WTC11 (cell line): ENCODE results near the gene AK3. TPM values are rescaled to one million over a fixed set of nuclear protein-coding genes. Genes with fewer than 3 reads are reported as not detected.
A peak's percentile ranks its signal among the peaks of the same experiment; 100 is the strongest.

ENCODE experiments used
- ATAC-seq: fragments of 200-7000 bp; cut with Tn5 transposase; 2 replicates; pipeline ENCODE4 v1.10.0; 2021; ENCODE audit warnings: mild to moderate bottlenecking, moderate library complexity
- CTCF ChIA-PET: fragments of 300-600 bp; sonication (Branson Sonifier 250); formaldehyde crosslinking; loops from one replicate; lab custom pipeline; 2021; ENCODE audit warnings: antibody characterized with exemption; lab: Charles Lee
- POLR2A ChIA-PET: fragments of 350-600 bp; sonication (Branson Sonifier 250); formaldehyde crosslinking; loops from one replicate; lab custom pipeline; 2021; ENCODE audit warnings: antibody characterized with exemption; lab: Charles Lee
- DNase-seq: peaks from one replicate; pipeline ENCODE4 v3.0.0; 2021; ENCODE audit warnings: low spot score
- H3K27ac Mint-ChIP-seq: 2 replicates; pipeline ENCODE4 v1.8.0; 2021; ENCODE audit warnings: mixed read lengths
- H3K27me3 Mint-ChIP-seq: 2 replicates; pipeline ENCODE4 v1.8.0; 2021; ENCODE audit warnings: low read depth, mild to moderate bottlenecking, moderate library complexity, mixed read lengths
- H3K36me3 Mint-ChIP-seq: 2 replicates; pipeline ENCODE4 v1.8.0; 2021; ENCODE audit warnings: mixed read lengths
- H3K4me1 Mint-ChIP-seq: 2 replicates; pipeline ENCODE4 v1.8.0; 2022; ENCODE audit warnings: mixed read lengths
- H3K4me3 Mint-ChIP-seq: 2 replicates; pipeline ENCODE4 v1.8.0; 2021; ENCODE audit warnings: mild to moderate bottlenecking, moderate library complexity, mixed read lengths
- H3K9me3 Mint-ChIP-seq: 2 replicates; pipeline ENCODE4 v1.8.0; 2021; ENCODE audit warnings: mixed read lengths
- FOXP4 ChIP-seq: sonication (generic); formaldehyde crosslinking; IDR thresholded peaks from 2 replicates; pipeline ENCODE4 v1.8.0; 2022; ENCODE audit warnings: mild to moderate bottlenecking, missing genetic modification reagents
- IRF1 ChIP-seq: sonication (generic); formaldehyde crosslinking; IDR thresholded peaks from 2 replicates; pipeline ENCODE4 v1.8.0; 2023; ENCODE audit warnings: missing genetic modification reagents
- JUN ChIP-seq: sonication (generic); formaldehyde crosslinking; IDR thresholded peaks from 2 replicates; pipeline ENCODE4 v1.8.0; 2023; ENCODE audit warnings: mild to moderate bottlenecking, missing genetic modification reagents
- NFYB ChIP-seq: sonication (generic); formaldehyde crosslinking; conservative IDR thresholded peaks from 2 replicates; pipeline ENCODE4 v1.8.0; 2022; ENCODE audit warnings: low read depth, missing genetic modification reagents
- PRDM15 ChIP-seq: sonication (generic); formaldehyde crosslinking; IDR thresholded peaks from 2 replicates; pipeline ENCODE4 v1.8.0; 2022; ENCODE audit warnings: missing genetic modification reagents
- SMAD3 ChIP-seq: sonication (generic); formaldehyde crosslinking; IDR thresholded peaks from 2 replicates; pipeline ENCODE4 v1.8.0; 2022; ENCODE audit warnings: missing genetic modification reagents, mild to moderate bottlenecking, borderline replicate concordance
- ZNF425 ChIP-seq: fragments of 250-450 bp; sonication (Bioruptor Pico); conservative IDR thresholded peaks from 2 replicates; pipeline ENCODE4 v1.9.0; 2021; ENCODE audit warnings: mild to moderate bottlenecking
- total RNA-seq: library from RNA; stranded (reverse); gene quantifications from 3 replicates; pipeline ENCODE4 v1.2.3, GENCODE V29; 2021

AK3 gene
- total RNA-seq, 1 experiment from 2014 or later = 28.5 TPM

- ATAC-seq (no peak), DNase-seq (no peak)
- Mint-ChIP-seq H3K27me3 (no peaks in the 10 kb centered on the region), H3K4me1 (no peaks in the 10 kb centered on the region), H3K4me3 (no peak overlapping the region), H3K27ac (no peak overlapping the region), H3K36me3 (peaks cover 42% of the 10 kb centered on the region), H3K9me3 (no peaks in the 10 kb centered on the region)
- CTCF ChIA-PET = interaction anchor here (0.6 kb wide), 1 partner anchor 1767 kb away, joined by 4 read pairs; no protein-coding TSS in a partner anchor
- TF ChIP-seq SMAD3 (CRISPR knock-in tag) (no peak), FOXP4 (CRISPR knock-in tag) (no peak)
- POLR2A ChIA-PET = no interaction called here
Measured at GRCh38 chr9:4721736-4722135, 19.3 kb downstream of the AK3 start.

GRCh38 chr9:4718911-4719310, 22.1 kb downstream of the AK3 start:
- H3K4me1 Mint-ChIP-seq = no peaks in the 10 kb centered on the region
- H3K4me3 Mint-ChIP-seq = no peak overlapping the region
- ChIA-PET CTCF (interaction anchor here (0.6 kb wide), 1 partner anchor 78 kb away, joined by 3 read pairs; no protein-coding TSS in a partner anchor), POLR2A (no interaction called here)
- TF ChIP-seq JUN (CRISPR knock-in tag) = no peak
- TF ChIP-seq NFYB (CRISPR knock-in tag) = no peak
- no peak for TF ChIP-seq IRF1 (CRISPR knock-in tag)
- ATAC-seq (no peak), DNase-seq (no peak)
- peaks cover 52% of the 10 kb centered on the region for H3K36me3 Mint-ChIP-seq
- H3K27me3 Mint-ChIP-seq = no peaks in the 10 kb centered on the region
- H3K27ac Mint-ChIP-seq = peak overlapping the region; percentile 80; the same call in 1 of the 2 replicates
- peaks cover 3% of the 10 kb centered on the region for H3K9me3 Mint-ChIP-seq

GRCh38 chr9:4717815-4718214, 23.2 kb downstream of the AK3 start:
- CTCF ChIA-PET = no interaction called here

GRCh38 chr9:4716163-4716562, 24.8 kb downstream of the AK3 start:
- no peak for ATAC-seq
- TF ChIP-seq ZNF425 = no peak
- CTCF ChIA-PET = no interaction called here
- Mint-ChIP-seq H3K36me3 (peaks cover 49% of the 10 kb centered on the region), H3K9me3 (peaks cover 7% of the 10 kb centered on the region), H3K4me1 (no peaks in the 10 kb centered on the region), H3K4me3 (no peak overlapping the region), H3K27ac (no peak overlapping the region), H3K27me3 (no peaks in the 10 kb centered on the region)
- no peak for DNase-seq
- POLR2A ChIA-PET = no interaction called here

More at GRCh38 chr9:4717815-4718214, 23.2 kb downstream of the AK3 start:
- no peaks in the 10 kb centered on the region for H3K27me3 Mint-ChIP-seq
- no peak for ATAC-seq
- POLR2A ChIA-PET = no interaction called here
- H3K27ac Mint-ChIP-seq = no peak overlapping the region
- TF ChIP-seq PRDM15 (CRISPR knock-in tag) = no peak
- peaks cover 55% of the 10 kb centered on the region for H3K36me3 Mint-ChIP-seq
- no peak overlapping the region for H3K4me3 Mint-ChIP-seq
- peaks cover 7% of the 10 kb centered on the region for H3K9me3 Mint-ChIP-seq
- H3K4me1 Mint-ChIP-seq = no peaks in the 10 kb centered on the region
- no peak for DNase-seq
